K562 (cell line): ENCODE measurements around the gene ANKFN1. TPM values are rescaled to one million over a fixed set of nuclear protein-coding genes. Genes with fewer than 3 reads are reported as not detected.

Source experiments
- CREB3L1 ChIP-seq: fragments of 450-650 bp; IDR thresholded peaks from 2 replicates; pipeline ENCODE4 v1.6.1; 2014; ENCODE audit warnings: low read depth, mild to moderate bottlenecking, moderate library complexity, borderline replicate concordance
- DEAF1 ChIP-seq: fragments of 450-650 bp; formaldehyde crosslinking; IDR thresholded peaks from 2 replicates; pipeline ENCODE4 v1.4.0; 2020; ENCODE audit warnings: mild to moderate bottlenecking, moderate library complexity
- KDM5B ChIP-seq: fragments of 200-600 bp; sonication (generic); IDR thresholded peaks from 2 replicates; pipeline ENCODE4 v1.6.1; 2012; ENCODE audit warnings: low read depth, mild to moderate bottlenecking, moderate library complexity, low read length, control low read depth, inconsistent platforms; ENCODE audit not compliant: insufficient replicate concordance
- NR3C1 ChIP-seq: sonication (generic); formaldehyde crosslinking; IDR thresholded peaks from 2 replicates; pipeline ENCODE4 v1.8.1; 2022; ENCODE audit warnings: missing genetic modification reagents
- RBM39 ChIP-seq: fragments of 200-400 bp; formaldehyde crosslinking; optimal IDR thresholded peaks from 2 replicates; pipeline ENCODE3; 2018; ENCODE audit warnings: low read depth, low read length
- ZNF445 ChIP-seq: fragments of 250-450 bp; sonication (Bioruptor Pico); IDR thresholded peaks from 2 replicates; pipeline ENCODE4 v1.4.0; 2020; ENCODE audit warnings: low read depth, mild to moderate bottlenecking, moderate library complexity
- ZNF740 ChIP-seq, 3 experiments: fragments of 200-800 bp in 1 of 3; sonication (Bioruptor generic) in 1 of 3; sonication (generic) in 1 of 3; formaldehyde crosslinking in 1 of 3; IDR thresholded peaks; 2 replicates each; pipeline versions ENCODE4 v1.6.1 to v1.8.0; 2016 to 2022; ENCODE audit warnings: mild to moderate bottlenecking in 2 of 3, missing compliant biosample characterization in 2 of 3, missing genetic modification characterization in 2 of 3, missing genetic modification reagents in 1 of 3
- polyA plus RNA-seq, 8 experiments: library from polyadenylated mRNA; depleted of rRNA in 4 of 8; stranded (reverse) in 5 of 8; unstranded in 3 of 8; fragments of >200 nt; fragmentation: Nextera tagmentation in 2 of 8; fragmentation: Illumina TruSeq in 1 of 8; extraction: Ambion mirVana in 2 of 8; extraction: Trizol in 1 of 8; gene quantifications; 2 replicates each; pipeline versions ENCODE4 v1.2.1 to v1.2.3, GENCODE V29; 2011 to 2014; ENCODE audit warnings: inconsistent platforms in 1 of 8, missing spikeins in 1 of 8
- total RNA-seq, 7 experiments: library from RNA; depleted of rRNA in 6 of 7; stranded (reverse); fragments of >200 nt in 6 of 7; fragmentation: Illumina TruSeq in 2 of 7; extraction: Trizol in 2 of 7; gene quantifications; 2 replicates each; pipeline versions ENCODE4 v1.2.1 to v1.2.3, GENCODE V29; 2011 to 2021; ENCODE audit warnings: low replicate concordance in 1 of 7
- TF ChIP-seq, protein P1 (sequence below): fragments of 450-650 bp; IDR thresholded peaks from 2 replicates; pipeline ENCODE4 v1.6.1; 2017; ENCODE audit warnings: mild to moderate bottlenecking, moderate library complexity
- TF ChIP-seq, protein P2 (sequence below): sonication (generic); formaldehyde crosslinking; IDR thresholded peaks from 2 replicates; pipeline ENCODE4 v1.8.0; 2022; ENCODE audit warnings: missing genetic modification reagents, mild to moderate bottlenecking, moderate library complexity, borderline replicate concordance

The ANKFN1 gene
- total and polyA plus RNA-seq, 9 of the 15 experiments (the other 6 are each of a cell fraction or from before 2014, with no cell fraction given) = 0.04 to 0.39 (median 0.15) TPM; not detected in 1

GRCh38 chr17:56468840-56469239, 315.6 kb downstream of the ANKFN1 start (continued):
- TF ChIP-seq, protein P1, sequence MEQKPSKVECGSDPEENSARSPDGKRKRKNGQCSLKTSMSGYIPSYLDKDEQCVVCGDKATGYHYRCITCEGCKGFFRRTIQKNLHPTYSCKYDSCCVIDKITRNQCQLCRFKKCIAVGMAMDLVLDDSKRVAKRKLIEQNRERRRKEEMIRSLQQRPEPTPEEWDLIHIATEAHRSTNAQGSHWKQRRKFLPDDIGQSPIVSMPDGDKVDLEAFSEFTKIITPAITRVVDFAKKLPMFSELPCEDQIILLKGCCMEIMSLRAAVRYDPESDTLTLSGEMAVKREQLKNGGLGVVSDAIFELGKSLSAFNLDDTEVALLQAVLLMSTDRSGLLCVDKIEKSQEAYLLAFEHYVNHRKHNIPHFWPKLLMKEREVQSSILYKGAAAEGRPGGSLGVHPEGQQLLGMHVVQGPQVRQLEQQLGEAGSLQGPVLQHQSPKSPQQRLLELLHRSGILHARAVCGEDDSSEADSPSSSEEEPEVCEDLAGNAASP = no peak
- TF ChIP-seq ZNF740 (CRISPR knock-in tag; IDR thresholded peaks at IDR 0.05) (no peak), ZNF740 (tag; IDR thresholded peaks at IDR 0.05) (no peak), NR3C1 (CRISPR knock-in tag) (no peak), CREB3L1 (no peak), DEAF1 (CRISPR knock-in tag) (no peak), RBM39 (no peak), KDM5B (no peak), ZNF445 (CRISPR knock-in tag) (no peak)
- TF ChIP-seq, protein P2, sequence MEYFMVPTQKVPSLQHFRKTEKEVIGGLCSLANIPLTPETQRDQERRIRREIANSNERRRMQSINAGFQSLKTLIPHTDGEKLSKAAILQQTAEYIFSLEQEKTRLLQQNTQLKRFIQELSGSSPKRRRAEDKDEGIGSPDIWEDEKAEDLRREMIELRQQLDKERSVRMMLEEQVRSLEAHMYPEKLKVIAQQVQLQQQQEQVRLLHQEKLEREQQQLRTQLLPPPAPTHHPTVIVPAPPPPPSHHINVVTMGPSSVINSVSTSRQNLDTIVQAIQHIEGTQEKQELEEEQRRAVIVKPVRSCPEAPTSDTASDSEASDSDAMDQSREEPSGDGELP = no peak
